ENCODE data around the gene FBXW7.

Gene FBXW7

DNA sequence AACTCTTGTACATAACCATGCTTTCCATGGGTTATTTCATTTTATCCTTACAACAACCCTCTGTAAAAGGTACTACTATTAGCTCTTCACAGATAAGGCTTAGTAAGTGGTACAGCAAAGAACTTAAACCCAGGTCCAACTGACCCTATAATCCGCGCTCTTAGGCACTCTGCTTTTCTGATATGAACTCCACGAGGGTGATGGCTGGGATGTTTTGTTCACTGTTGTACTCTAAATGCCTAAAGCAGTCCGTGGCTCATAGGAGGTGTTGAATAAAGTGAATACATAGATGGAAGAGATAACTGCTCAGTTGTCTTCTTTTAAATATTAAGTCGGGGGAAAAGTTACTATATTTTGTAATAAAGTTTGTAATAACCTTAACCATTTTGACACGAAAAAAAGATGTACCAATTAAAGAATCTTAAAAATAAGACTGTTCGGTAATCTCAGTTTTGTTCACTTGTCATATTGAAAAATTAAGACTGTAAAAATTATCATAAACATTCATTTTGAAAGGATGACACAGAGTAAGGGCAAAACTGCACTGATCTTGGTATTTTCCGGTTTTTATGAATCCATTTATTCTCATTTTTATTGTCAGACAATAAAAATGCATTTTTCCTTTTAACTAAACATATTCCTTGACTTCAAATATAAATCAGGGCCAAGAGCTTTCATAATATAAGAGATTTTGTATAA, 166.5 kb downstream of the FBXW7 start:
- TF ChIP-seq, protein P1, sequence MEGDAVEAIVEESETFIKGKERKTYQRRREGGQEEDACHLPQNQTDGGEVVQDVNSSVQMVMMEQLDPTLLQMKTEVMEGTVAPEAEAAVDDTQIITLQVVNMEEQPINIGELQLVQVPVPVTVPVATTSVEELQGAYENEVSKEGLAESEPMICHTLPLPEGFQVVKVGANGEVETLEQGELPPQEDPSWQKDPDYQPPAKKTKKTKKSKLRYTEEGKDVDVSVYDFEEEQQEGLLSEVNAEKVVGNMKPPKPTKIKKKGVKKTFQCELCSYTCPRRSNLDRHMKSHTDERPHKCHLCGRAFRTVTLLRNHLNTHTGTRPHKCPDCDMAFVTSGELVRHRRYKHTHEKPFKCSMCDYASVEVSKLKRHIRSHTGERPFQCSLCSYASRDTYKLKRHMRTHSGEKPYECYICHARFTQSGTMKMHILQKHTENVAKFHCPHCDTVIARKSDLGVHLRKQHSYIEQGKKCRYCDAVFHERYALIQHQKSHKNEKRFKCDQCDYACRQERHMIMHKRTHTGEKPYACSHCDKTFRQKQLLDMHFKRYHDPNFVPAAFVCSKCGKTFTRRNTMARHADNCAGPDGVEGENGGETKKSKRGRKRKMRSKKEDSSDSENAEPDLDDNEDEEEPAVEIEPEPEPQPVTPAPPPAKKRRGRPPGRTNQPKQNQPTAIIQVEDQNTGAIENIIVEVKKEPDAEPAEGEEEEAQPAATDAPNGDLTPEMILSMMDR (conservative IDR thresholded peaks at IDR 0.05): no peak
- TF ChIP-seq ZFX (IDR thresholded peaks at IDR 0.05): no peak
- H3K27ac ChIP-seq: no peak overlapping the region

DNA sequence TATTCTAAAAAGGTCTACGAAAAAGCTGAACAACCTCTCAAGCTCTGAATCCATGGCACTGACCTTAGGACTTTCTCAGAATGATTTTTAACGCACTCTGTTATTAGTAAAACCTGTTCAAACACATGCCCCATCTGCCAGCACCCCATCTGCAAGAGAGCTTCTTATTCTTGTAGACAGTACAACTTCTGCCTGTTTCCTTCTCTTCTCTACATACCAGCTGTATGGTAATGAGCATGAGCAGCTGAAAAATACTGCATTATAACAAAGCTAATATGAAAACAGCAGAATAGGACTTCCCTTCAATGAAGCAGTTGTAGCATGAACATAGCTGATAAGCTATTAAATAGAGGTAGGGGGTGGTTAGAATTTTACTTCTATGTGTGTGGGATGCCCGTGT, 167.9 kb downstream of the FBXW7 start:
- TF ChIP-seq, protein P1 (conservative IDR thresholded peaks at IDR 0.05): no peak
- no peak for TF ChIP-seq ZFX (IDR thresholded peaks at IDR 0.05)
- no peak overlapping the region for H3K27ac ChIP-seq

DNA sequence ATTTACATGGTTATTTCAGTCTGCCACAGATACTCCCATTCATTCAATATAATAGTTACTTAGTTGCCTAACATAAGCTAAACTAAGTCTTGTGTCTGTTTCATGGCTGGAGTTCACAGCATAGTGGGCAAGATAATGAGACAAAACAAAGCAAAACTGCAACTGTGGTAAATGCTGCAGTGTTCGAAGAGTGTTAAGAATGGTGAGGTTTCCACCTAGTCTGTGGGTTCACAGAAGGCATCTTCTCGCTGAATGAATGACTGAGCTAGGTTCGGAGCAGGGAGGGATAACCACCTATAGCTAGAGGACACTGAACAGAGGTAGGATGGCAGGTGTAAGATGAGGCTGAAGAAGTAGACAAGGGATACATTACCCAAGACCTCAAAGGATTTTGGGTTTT, 171.0 kb downstream of the FBXW7 start:
- no peak for TF ChIP-seq ZFX (IDR thresholded peaks at IDR 0.05)
- TF ChIP-seq, protein P1 (conservative IDR thresholded peaks at IDR 0.05): no peak
- H3K27ac ChIP-seq: no peak overlapping the region

DNA sequence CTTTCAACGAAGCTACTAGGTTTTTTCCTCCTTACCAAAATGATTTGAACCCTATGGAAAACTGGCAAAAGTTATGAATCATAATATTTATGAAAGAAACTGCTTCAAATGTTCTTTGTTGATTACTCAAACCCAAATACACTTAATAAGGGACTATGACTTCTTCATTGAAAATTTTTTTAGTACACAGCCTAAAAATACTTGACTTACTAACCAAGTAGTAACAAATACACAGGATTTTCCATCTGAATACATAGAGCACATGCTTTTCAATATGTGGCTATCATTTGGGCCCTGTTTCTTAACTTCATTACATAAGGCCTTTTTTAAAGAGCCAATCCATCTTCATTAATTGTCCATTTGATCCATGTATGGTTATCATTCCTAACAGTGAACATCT, 171.5 kb downstream of the FBXW7 start:
- H3K27ac ChIP-seq: no peak overlapping the region
- TF ChIP-seq ZFX (IDR thresholded peaks at IDR 0.05): no peak
- TF ChIP-seq, protein P1 (conservative IDR thresholded peaks at IDR 0.05): no peak

DNA sequence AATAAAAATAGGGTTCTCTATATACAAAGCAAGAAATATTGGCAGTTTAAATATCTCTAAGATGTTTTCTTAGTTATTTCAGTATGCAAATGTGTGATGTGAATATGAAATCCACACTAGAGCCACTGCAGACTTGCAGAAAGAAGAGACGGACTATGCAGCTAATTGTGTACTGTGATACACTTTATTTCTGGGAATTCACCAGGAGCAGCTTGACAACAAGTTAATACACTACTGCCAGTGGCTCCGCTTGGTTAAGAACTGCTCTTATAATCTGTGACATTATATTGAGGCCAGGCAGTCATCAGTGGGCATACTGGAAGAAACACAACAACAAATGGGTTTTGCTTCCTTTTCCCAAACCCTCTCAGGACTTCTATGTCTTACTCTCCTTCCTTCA, 172.0 kb downstream of the FBXW7 start:
- TF ChIP-seq ZFX (IDR thresholded peaks at IDR 0.05): no peak
- TF ChIP-seq, protein P1 (conservative IDR thresholded peaks at IDR 0.05): no peak

DNA sequence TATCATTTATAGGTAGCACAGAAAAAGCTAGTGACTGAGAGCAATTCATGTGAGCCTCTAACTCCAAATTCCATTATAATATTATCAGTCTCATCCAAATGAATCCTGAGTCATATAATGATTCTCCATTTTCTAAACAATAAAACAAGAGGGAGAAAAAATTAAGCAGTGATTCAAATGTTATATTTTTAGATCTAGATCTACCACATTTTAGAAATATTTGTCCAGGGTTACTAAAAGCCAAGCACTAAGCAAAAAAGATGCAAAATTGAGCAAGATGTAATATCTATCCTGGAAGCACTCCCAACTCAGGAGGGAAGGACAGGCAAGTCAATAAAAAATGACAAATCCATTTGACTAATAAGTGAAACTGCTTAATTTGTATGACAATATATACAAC, 172.8 kb downstream of the FBXW7 start:
- H3K27ac ChIP-seq: no peak overlapping the region
- TF ChIP-seq ZFX (IDR thresholded peaks at IDR 0.05): no peak
- TF ChIP-seq, protein P1 (conservative IDR thresholded peaks at IDR 0.05): no peak

More for the DNA sequence above, 172.0 kb downstream of the FBXW7 start:
- H3K27ac ChIP-seq: no peak overlapping the region

DNA sequence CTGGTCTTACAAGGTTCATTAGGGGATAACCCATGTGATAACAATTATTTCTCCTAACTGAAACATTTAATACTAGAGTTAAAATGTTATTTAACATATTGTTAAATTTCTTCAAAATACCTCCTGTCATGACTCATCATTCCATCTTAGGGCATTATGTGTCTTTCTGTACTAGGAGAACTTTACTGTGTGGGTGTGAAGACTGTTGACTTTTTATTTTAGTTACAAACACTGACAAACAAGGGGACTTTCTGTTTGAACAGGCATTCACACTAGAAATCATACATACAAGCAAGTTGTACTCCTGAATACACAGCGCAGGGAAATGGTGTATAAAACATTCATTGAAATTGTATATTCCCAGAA, 175.9 kb downstream of the FBXW7 start:
- TF ChIP-seq ZFX (IDR thresholded peaks at IDR 0.05): no peak
- TF ChIP-seq, protein P1 (conservative IDR thresholded peaks at IDR 0.05): no peak
- H3K27ac ChIP-seq: no peak overlapping the region

Data from C4-2B (cell line).